ENCODE data around the gene PPOX. TPM values are rescaled to one million over a fixed set of nuclear protein-coding genes. Genes with fewer than 3 reads are reported as not detected.

PPOX gene
- total RNA-seq, 8 experiments from 2014 or later: 18.4 to 86.8 (median 39.6) TPM

DNA sequence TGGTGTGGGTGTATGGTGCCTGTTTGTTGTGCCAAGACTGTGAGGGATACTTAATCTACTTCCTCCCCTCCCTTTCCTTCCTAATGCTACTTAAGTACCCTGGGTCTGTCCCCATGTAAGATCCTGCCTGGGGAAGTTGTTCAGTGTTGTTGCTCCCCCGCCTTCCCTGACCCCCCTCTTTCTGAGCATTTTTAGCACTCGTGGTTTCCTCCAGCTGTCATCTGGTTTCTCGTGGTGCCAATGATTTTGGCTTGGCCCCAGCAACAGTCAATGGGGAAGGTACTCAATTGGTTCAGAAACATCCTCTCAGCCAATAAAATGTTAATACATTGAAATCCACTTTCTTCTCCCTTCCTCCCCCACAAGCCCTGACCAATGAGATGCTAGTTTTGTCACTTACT, 19.1 kb downstream of the PPOX start:
- ATAC-seq (replicated peaks in 6 of 8): peak in 3 of 8 experiments; percentile 33 to 44 (median 35)
- no peak overlapping the region for H3K4me3 ChIP-seq
- 7 to 43% (median 38%) methylated on average over 1 to 3 of the region's 3 CpGs; no CpG with 5 or more reads in 3 of the 10 experiments for WGBS, 10 experiments
- in situ Hi-C loops (cut with MboI; ENCODE audit: low pct_unique_long_range_greater_than_20kb in 2 of 9, low sequenced_read_pairs in 9 of 9, unreplicated experiment in 9 of 9): no loop called here
- no peaks in the 10 kb centered on the region for H3K4me1 ChIP-seq (replicated peaks in 1 of 2)
- no peak overlapping the region for H3K27ac ChIP-seq

DNA sequence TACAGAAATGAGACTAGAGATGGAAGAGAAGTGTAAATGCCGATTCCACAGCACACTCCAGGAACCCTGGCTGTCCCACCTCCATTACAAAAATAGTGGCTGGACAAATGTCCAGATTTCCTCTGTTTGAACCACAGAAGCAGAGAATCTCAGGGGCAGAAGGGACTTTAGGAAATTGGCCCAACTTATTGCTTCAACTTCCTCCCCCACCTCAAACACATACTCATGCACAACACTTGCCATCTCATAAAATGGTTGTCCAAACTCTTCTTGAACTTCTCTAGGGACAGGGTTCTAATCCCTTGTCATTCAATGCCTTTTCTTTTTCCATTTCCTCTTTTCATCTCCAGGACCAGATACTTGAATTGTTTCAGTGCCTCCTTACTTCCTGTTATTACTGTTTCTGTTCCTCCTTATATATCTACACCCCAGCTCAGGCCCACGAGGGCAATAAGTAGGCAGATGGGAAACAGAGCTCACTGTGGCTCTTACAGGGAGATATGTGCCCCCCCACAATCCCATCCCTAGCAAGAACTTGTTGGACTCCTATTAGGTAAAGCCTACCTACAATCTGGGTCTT, 19.6 kb downstream of the PPOX start:
- in situ Hi-C loops (cut with MboI; ENCODE audit: low pct_unique_long_range_greater_than_20kb in 2 of 9, low sequenced_read_pairs in 9 of 9, unreplicated experiment in 9 of 9): no loop called here
- H3K4me1 ChIP-seq (replicated peaks in 1 of 2): no peaks in the 10 kb centered on the region
- no peak overlapping the region for H3K4me3 ChIP-seq
- H3K27ac ChIP-seq: no peak overlapping the region
- peak in 1 of 8 experiments; percentile 0 for ATAC-seq (replicated peaks in 6 of 8)
- WGBS, 10 experiments: 11 to 71% (median 40%) methylated on average over 1 to 2 of the region's 2 CpGs; no CpG with 5 or more reads in 1 of the 10 experiments

DNA sequence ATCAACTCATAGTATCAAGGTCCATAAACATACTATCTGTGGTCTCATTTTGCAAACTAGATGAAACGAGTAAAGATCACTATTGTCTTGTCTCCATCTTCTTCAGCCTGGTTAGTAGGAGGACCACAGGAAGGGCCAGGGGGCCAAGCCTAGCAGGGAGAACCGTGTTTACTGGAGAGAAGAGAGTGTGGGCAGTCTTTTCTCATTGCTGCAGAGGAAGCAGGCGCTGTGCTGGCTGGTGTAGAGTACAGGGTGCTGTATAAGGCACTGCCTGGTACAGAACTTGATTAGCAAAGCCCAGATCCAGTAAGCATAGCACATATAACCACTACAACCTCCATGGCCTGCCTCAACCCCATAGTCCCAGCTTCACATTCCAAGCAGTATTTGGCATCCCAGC, 21.1 kb downstream of the PPOX start:
- in situ Hi-C loops (cut with MboI; ENCODE audit: low pct_unique_long_range_greater_than_20kb in 2 of 9, low sequenced_read_pairs in 9 of 9, unreplicated experiment in 9 of 9): no loop called here

DNA sequence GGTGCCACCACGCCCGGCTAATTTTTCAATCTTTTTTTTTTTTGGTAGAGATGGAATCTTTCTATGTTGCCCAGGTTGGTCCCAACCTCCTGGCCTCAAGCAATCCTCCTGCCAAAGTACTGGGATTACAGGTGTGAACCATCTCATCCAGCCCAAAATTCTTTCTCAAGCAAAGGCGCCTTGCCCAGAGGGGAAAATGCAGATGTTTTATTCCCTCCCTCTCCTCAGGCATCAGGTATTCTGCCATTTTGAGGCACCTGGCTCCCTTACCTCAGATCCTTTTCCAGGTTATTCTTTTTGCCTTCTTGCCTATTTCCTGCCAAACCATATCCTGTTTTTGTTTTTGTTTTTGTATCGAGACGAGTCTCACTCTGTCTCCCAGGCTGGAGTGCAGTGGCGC, 22.2 kb downstream of the PPOX start:
- no peak for ATAC-seq (replicated peaks in 6 of 8)
- peaks cover 3 to 4% of the 10 kb centered on the region in 2 donors for H3K4me1 ChIP-seq (replicated peaks in 1 of 2)
- H3K27ac ChIP-seq: no peak overlapping the region
- in situ Hi-C loops (cut with MboI; ENCODE audit: low pct_unique_long_range_greater_than_20kb in 2 of 9, low sequenced_read_pairs in 9 of 9, unreplicated experiment in 9 of 9): no loop called here
- H3K4me3 ChIP-seq: no peak overlapping the region
- 60 to 100% (median 86%) methylated on average over 1 to 5 of the region's 6 CpGs; no CpG with 5 or more reads in 2 of the 10 experiments for WGBS, 10 experiments

More for the DNA sequence above, 21.1 kb downstream of the PPOX start:
- Histone ChIP-seq H3K4me3 (no peak overlapping the region), H3K27ac (no peak overlapping the region), H3K4me1 (replicated peaks in 1 of 2) (no peaks in the 10 kb centered on the region)
- 0 to 100% (median 80%) methylated on average over 1 to 3 of the region's 3 CpGs; no CpG with 5 or more reads in 1 of the 10 experiments for WGBS, 10 experiments
- peak in 2 of 8 experiments; percentile 0 to 17 for ATAC-seq (replicated peaks in 6 of 8)

DNA sequence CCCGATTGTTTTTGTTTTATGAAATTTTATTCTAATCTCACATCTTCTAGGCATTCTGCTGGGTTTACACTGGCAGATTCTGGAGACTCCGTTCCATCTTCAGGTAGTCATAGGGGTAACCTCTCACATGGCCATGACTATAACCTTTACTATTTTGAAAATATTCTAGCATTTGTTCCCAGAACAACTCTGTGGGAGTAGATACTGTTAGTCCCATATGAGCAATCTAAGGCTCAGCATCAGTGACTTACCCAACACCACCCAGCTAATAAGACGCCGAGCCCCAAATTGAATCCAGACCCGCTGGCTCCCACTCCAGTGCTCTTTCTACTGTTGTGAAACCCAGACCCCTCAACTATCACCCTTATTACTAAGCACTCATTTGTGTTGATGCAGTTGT, 22.8 kb downstream of the PPOX start:
- peak in 1 of 8 experiments; percentile 1 for ATAC-seq (replicated peaks in 6 of 8)
- Histone ChIP-seq H3K4me1 (replicated peaks in 1 of 2) (peaks cover 3 to 4% of the 10 kb centered on the region in 2 donors), H3K4me3 (no peak overlapping the region), H3K27ac (no peak overlapping the region)
- 15 to 100% (median 90%) methylated on average over 3 to 5 of the region's 5 CpGs; no CpG with 5 or more reads in 5 of the 10 experiments for WGBS, 10 experiments
- in situ Hi-C loops (cut with MboI; ENCODE audit: low pct_unique_long_range_greater_than_20kb in 2 of 9, low sequenced_read_pairs in 9 of 9, unreplicated experiment in 9 of 9): no loop called here

DNA sequence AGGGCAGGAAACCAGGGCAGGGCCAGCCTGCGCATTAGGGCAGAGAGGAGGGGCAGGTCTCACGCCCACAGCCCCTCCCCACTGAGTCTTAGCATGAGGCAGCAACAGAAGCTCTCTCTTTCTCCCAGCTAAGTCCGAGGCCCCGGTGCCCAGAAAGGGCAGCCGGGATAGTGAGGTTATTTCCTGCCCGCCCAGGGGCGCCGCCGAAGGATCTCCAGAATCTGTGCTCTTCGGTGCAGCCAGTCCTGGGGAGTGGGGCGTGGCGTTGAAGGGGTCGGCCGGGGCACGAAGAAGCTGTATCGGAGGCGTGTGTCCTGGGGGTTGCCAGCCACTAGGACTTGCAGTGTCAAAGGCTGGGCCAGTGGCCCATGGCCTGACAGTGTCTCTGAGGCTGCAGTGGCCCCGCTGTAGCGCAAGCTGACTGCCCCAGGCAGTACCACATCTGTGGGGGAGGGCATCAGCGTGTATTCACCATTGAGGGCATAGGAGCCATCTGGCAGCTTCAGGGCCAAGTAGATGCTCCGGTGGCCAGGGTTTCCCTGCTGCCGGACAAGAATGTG, 24.8 kb downstream of the PPOX start:
- ATAC-seq (replicated peaks in 6 of 8): peak in 3 of 8 experiments; percentile 1 to 20 (median 3)
- in situ Hi-C loops (cut with MboI; ENCODE audit: low pct_unique_long_range_greater_than_20kb in 2 of 9, low sequenced_read_pairs in 9 of 9, unreplicated experiment in 9 of 9): no loop called here
- 48 to 100% (median 85%) methylated on average over 1 to 7 of the region's 22 CpGs; no CpG with 5 or more reads in 4 of the 10 experiments for WGBS, 10 experiments
- no peak overlapping the region for H3K27ac ChIP-seq
- no peak overlapping the region for H3K4me3 ChIP-seq
- peaks cover 3 to 4% of the 10 kb centered on the region in 2 donors for H3K4me1 ChIP-seq (replicated peaks in 1 of 2)

DNA sequence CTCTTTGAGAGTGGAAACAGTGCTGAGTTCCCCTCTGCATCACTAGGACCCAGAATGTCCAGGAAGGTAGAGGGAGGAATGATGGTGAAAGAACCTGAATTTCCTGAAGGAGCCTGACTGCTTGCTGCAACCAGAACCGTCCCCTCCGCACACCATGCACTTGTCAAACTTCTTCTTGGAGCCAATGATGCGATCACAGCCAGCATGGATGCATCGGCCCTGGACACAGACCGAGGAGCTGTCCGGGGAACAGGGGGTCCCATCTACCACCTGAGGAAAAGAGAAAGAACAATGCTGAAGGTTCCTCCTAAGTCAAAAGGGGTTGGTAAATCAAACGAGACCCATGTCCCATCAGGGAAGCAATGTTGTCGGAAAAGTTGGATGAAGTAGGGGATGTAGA, 25.7 kb downstream of the PPOX start:
- in situ Hi-C loops (cut with MboI; ENCODE audit: low pct_unique_long_range_greater_than_20kb in 2 of 9, low sequenced_read_pairs in 9 of 9, unreplicated experiment in 9 of 9): no loop called here
- 41 to 80% (median 64%) methylated on average over 1 to 6 of the region's 8 CpGs; no CpG with 5 or more reads in 4 of the 10 experiments for WGBS, 10 experiments
- Histone ChIP-seq H3K4me3 (no peak overlapping the region), H3K27ac (no peak overlapping the region), H3K4me1 (replicated peaks in 1 of 2) (peaks cover 4% of the 10 kb centered on the region in 2 donors)
- no peak for ATAC-seq (replicated peaks in 6 of 8)

DNA sequence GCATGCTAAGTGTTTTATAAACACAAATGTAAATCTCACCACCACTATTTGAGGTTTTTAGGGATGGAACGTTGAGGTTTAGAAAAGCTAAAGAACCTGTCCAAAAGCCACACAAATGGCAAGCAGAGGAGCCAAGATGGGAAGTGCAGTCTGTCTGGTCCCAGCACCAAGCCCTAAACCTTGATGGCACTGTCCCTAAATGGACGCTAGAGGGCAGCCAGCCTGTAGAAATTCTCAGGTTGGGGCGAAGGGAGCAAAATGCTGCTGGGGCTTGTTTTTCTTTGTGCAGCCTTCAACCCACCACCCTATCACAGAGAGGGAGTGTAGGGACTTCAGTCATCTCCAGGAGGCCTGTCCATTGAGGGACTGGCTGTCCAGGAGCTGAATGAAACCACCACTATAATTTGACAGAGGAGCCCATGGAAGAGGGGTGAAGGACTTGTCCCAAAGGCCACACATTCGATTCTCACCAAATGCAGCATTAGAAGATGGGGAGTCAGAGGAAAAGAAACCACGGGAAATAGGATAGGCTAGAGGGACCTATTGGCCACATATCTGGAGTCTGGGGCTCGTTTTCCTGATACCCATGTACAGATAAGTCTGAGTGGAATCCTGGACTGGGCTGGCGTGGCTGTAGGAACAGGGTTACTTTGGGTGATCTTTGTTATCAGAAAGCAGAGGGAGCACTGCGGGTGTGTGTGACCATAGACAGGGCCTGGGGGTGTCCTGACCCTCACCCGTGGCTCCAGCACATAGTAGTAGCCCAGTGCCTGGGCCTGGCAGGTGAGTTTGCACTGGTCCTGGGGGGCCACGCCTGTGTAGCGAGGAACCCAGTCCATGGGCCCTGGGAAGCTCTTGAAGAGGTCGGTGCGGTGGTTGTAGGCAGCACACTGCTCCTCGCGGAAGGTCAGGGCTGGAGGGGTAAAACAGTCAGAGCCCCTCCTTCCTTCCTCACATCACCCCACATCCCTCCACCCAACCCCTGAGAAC, 26.5 kb downstream of the PPOX start:
- 0 to 100% (median 51%) methylated on average over 1 to 10 of the region's 15 CpGs; no CpG with 5 or more reads in 2 of the 10 experiments for WGBS, 10 experiments
- H3K4me3 ChIP-seq: no peak overlapping the region
- H3K4me1 ChIP-seq (replicated peaks in 1 of 2): peaks cover 4 to 5% of the 10 kb centered on the region in 2 donors
- H3K27ac ChIP-seq: no peak overlapping the region
- in situ Hi-C loops (cut with MboI; ENCODE audit: low pct_unique_long_range_greater_than_20kb in 2 of 9, low sequenced_read_pairs in 9 of 9, unreplicated experiment in 9 of 9): no loop called here
- peak; percentile 0 to 87 (median 84) for ATAC-seq (replicated peaks in 6 of 8)

DNA sequence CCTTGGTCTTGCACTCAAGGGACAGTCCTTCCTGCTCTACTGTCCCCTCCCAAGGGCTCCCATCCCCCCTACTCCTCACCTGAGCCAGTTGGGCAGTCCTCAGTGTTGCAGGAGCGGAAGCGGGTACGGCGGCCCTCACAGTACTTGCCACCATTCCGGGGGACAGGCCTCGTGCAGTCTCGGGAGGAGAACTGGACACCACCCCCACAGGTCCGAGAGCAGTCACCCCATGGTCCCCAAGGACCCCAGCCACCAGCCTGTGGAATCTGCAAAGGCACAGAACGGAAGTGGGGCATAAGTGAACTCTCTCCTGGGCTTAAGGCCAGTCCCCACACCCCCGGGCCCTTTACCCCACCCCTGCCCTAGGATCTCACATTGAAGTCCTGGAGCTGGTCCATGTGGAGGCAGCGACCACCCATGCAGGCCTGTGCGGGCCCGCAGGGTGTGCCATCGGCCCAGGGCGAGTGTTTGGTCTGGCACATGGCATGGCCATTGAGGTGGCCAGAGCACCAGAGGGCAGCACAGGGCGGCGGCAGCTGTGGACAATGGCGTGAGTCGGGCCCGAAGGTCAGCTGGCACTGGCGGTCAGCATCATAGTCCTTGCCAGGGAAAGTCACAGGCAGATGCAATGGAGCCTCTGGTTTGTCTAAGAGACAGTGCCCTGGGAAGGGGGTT, 27.5 kb downstream of the PPOX start:
- ATAC-seq (replicated peaks in 6 of 8): no peak
- in situ Hi-C loops (cut with MboI; ENCODE audit: low pct_unique_long_range_greater_than_20kb in 2 of 9, low sequenced_read_pairs in 9 of 9, unreplicated experiment in 9 of 9): no loop called here
- Histone ChIP-seq H3K27ac (no peak overlapping the region), H3K4me3 (no peak overlapping the region), H3K4me1 (replicated peaks in 1 of 2) (peaks cover 9 to 12% of the 10 kb centered on the region in 2 donors)
- WGBS, 10 experiments: 60 to 85% (median 73%) methylated on average over 1 to 7 of the region's 21 CpGs; no CpG with 5 or more reads in 6 of the 10 experiments

DNA sequence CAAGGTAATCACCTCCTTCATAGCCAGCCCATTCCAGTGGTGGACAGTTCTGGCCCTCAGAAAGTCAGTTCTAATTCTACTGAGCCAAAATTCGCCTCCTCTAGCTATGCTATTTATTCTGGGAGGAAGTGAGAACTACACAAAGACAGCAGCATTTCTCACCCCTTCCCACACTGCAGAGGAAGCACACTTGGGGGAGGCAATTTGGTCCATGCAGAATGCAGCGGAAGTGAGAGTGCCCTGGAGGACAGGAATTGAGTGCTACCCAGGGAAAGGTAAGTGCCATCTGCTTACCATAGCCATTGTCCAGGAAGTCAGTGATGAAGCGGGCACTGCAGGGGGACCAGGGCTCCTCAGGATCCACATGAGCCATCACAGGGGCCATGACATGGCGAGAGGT, 28.9 kb downstream of the PPOX start:
- Histone ChIP-seq H3K4me1 (replicated peaks in 1 of 2) (peaks cover 9 to 16% of the 10 kb centered on the region in 2 donors), H3K27ac (no peak overlapping the region), H3K4me3 (no peak overlapping the region)
- WGBS, 10 experiments: 20 to 92% (median 82%) methylated on average over 1 to 4 of the region's 4 CpGs; no CpG with 5 or more reads in 3 of the 10 experiments
- in situ Hi-C loops (cut with MboI; ENCODE audit: low pct_unique_long_range_greater_than_20kb in 2 of 9, low sequenced_read_pairs in 9 of 9, unreplicated experiment in 9 of 9): no loop called here
- no peak for ATAC-seq (replicated peaks in 6 of 8)

DNA sequence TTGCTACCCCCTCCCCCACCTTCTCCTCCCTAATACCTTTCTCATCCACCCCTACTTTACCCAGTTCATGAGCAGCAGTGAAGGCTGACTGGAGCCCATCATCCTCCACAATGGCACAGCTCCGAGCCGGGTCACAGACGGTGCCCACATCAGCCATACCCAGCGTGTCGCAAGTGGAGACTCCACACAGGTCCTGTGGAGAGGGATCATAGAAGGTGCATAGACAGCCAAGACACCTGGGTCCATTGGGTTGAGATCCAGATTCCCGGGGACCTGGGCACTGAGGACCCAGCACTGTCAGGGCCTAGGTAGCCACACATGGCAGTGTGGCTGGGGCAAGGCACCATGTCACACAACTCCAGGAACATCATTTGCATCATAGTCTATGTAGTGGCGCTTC, 29.9 kb downstream of the PPOX start:
- Histone ChIP-seq H3K27ac (no peak overlapping the region), H3K4me1 (replicated peaks in 1 of 2) (peaks cover 17 to 24% of the 10 kb centered on the region in 2 donors), H3K4me3 (no peak overlapping the region)
- in situ Hi-C loops (cut with MboI; ENCODE audit: low pct_unique_long_range_greater_than_20kb in 2 of 9, low sequenced_read_pairs in 9 of 9, unreplicated experiment in 9 of 9): no loop called here
- no peak for ATAC-seq (replicated peaks in 6 of 8)
- WGBS, 10 experiments: 88 to 93% (median 90%) methylated on average over 2 to 6 of the region's 7 CpGs; no CpG with 5 or more reads in 7 of the 10 experiments
